ENCODE data around the gene MANSC4.

DNA sequence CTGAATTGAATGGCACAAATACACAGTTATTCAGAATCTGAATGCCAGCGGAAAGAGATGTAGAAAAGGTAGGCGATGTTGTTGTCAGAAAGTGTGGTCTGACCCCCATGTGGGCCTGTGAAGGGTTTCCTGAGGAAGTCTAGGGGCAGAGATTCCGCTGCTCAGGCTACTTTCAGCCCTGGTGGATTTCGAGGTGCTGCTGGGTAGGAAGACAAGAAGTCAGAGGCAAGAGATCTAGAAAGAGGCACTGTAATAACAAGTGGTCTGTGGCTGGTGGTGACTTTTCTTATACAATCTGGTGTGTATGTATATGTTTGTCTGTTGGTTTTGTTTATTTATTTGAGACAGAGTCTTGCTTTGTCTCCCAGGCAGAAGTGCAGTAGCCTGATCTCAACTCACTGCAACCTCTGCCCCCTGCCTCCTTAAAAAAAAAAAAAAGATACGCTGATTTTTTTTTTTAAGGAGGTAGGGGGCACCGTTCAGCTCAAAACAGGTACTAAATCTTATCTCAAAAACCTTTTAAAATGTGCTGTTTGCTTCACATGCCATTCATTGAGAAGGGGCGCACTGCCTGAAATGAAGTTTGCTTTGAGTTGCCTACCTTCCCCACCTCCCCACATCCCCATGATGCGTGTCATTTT is 27.1 kb upstream of the MANSC4 start:
- TF ChIP-seq, protein P1, sequence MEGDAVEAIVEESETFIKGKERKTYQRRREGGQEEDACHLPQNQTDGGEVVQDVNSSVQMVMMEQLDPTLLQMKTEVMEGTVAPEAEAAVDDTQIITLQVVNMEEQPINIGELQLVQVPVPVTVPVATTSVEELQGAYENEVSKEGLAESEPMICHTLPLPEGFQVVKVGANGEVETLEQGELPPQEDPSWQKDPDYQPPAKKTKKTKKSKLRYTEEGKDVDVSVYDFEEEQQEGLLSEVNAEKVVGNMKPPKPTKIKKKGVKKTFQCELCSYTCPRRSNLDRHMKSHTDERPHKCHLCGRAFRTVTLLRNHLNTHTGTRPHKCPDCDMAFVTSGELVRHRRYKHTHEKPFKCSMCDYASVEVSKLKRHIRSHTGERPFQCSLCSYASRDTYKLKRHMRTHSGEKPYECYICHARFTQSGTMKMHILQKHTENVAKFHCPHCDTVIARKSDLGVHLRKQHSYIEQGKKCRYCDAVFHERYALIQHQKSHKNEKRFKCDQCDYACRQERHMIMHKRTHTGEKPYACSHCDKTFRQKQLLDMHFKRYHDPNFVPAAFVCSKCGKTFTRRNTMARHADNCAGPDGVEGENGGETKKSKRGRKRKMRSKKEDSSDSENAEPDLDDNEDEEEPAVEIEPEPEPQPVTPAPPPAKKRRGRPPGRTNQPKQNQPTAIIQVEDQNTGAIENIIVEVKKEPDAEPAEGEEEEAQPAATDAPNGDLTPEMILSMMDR (IDR thresholded peaks at IDR 0.05) = no peak
- no peak for TF ChIP-seq POLR2A (IDR thresholded peaks at IDR 0.05)
